GM10266 (cell line): ENCODE results near the gene PITPNB.

Experiments used
- DNase-seq: peaks from one replicate; pipeline ENCODE4 v3.0.0; 2012; ENCODE audit errors: extremely low spot score
- TF ChIP-seq, protein P1 (sequence below): IDR thresholded peaks from 2 replicates; pipeline ENCODE4 v1.5.1; 2012; ENCODE audit warnings: mild to moderate bottlenecking, low read depth; ENCODE audit not compliant: control insufficient read depth, insufficient read depth; ENCODE audit errors: missing control alignments

PITPNB gene

GRCh38 chr22:27886843-27887151 is 32.3 kb downstream of the PITPNB start:
- TF ChIP-seq, protein P1, sequence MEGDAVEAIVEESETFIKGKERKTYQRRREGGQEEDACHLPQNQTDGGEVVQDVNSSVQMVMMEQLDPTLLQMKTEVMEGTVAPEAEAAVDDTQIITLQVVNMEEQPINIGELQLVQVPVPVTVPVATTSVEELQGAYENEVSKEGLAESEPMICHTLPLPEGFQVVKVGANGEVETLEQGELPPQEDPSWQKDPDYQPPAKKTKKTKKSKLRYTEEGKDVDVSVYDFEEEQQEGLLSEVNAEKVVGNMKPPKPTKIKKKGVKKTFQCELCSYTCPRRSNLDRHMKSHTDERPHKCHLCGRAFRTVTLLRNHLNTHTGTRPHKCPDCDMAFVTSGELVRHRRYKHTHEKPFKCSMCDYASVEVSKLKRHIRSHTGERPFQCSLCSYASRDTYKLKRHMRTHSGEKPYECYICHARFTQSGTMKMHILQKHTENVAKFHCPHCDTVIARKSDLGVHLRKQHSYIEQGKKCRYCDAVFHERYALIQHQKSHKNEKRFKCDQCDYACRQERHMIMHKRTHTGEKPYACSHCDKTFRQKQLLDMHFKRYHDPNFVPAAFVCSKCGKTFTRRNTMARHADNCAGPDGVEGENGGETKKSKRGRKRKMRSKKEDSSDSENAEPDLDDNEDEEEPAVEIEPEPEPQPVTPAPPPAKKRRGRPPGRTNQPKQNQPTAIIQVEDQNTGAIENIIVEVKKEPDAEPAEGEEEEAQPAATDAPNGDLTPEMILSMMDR = no peak
- no peak for DNase-seq

- peak; percentile 41 for DNase-seq
- TF ChIP-seq, protein P1 = peak; percentile 54
These were observed 32.8 kb downstream of the PITPNB start for GRCh38 chr22:27885977-27886842.

GRCh38 chr22:27883656-27884350 is 35.3 kb downstream of the PITPNB start:
- DNase-seq = no peak
- TF ChIP-seq, protein P1 = no peak

GRCh38 chr22:27882507-27883290 is 36.4 kb downstream of the PITPNB start:
- TF ChIP-seq, protein P1 = no peak

GRCh38 chr22:27881421-27881820 is 37.6 kb downstream of the PITPNB start:
- DNase-seq = no peak
- TF ChIP-seq, protein P1 = no peak

More at GRCh38 chr22:27882507-27883290, 36.4 kb downstream of the PITPNB start:
- DNase-seq = no peak

GRCh38 chr22:27880778-27881394 is 38.2 kb downstream of the PITPNB start:
- DNase-seq = peak; percentile 20
- TF ChIP-seq, protein P1 = peak; percentile 63
